Endodermal cell (in vitro differentiated cells): ENCODE data around the gene USP4. TPM values are rescaled to one million over a fixed set of nuclear protein-coding genes. Genes with fewer than 3 reads are reported as not detected.

ENCODE experiments used
- DNase-seq: peaks from one replicate; pipeline ENCODE4 v3.0.0-alpha.2; 2017
- H3K27ac ChIP-seq: 2 replicates; pipeline ENCODE4 v1.5.1; 2013; ENCODE audit warnings: mild to moderate bottlenecking, low read depth, low read length, moderate library complexity
- H3K27me3 ChIP-seq: 2 replicates; pipeline ENCODE4 v1.6.1; 2013; ENCODE audit warnings: mild to moderate bottlenecking, low read length, moderate library complexity; ENCODE audit not compliant: insufficient read depth, control insufficient read depth, poor library complexity, severe bottlenecking
- H3K36me3 ChIP-seq: 2 replicates; pipeline ENCODE4 v1.7.0; 2013; ENCODE audit warnings: mild to moderate bottlenecking, low read length, moderate library complexity; ENCODE audit not compliant: control insufficient read depth, insufficient read depth
- H3K4me1 ChIP-seq: one replicate; pipeline ENCODE4 v1.7.0; 2013; ENCODE audit warnings: low read length; ENCODE audit not compliant: control insufficient read depth, insufficient read depth
- H3K4me3 ChIP-seq: 2 replicates; pipeline ENCODE4 v1.5.1; 2013; ENCODE audit warnings: mild to moderate bottlenecking, low read length, moderate library complexity
- H3K9ac ChIP-seq: 2 replicates; pipeline ENCODE4 v1.6.1; 2013; ENCODE audit warnings: mild to moderate bottlenecking, low read length, moderate library complexity; ENCODE audit not compliant: poor library complexity, severe bottlenecking; ENCODE audit errors: extremely low read depth
- H3K9me3 ChIP-seq: 2 replicates; pipeline ENCODE4 v1.6.1; 2013; ENCODE audit warnings: mild to moderate bottlenecking, low read length, moderate library complexity; ENCODE audit not compliant: control insufficient read depth
- H3K27ac Mint-ChIP-seq: 2 replicates; pipeline ENCODE4 v1.8.0; 2020; ENCODE audit warnings: mixed read lengths
- H3K27me3 Mint-ChIP-seq: 2 replicates; pipeline ENCODE4 v1.8.0; 2021; ENCODE audit warnings: mild to moderate bottlenecking, mixed read lengths; ENCODE audit not compliant: insufficient read depth
- H3K36me3 Mint-ChIP-seq: 2 replicates; pipeline ENCODE4 v1.8.0; 2020; ENCODE audit warnings: low read depth, mixed read lengths
- H3K4me1 Mint-ChIP-seq: 2 replicates; pipeline ENCODE4 v1.8.0; 2020; ENCODE audit warnings: mixed read lengths
- H3K4me3 Mint-ChIP-seq: 2 replicates; pipeline ENCODE4 v1.8.0; 2020; ENCODE audit warnings: mild to moderate bottlenecking, moderate library complexity, mixed read lengths
- H3K9me3 Mint-ChIP-seq: 2 replicates; pipeline ENCODE4 v1.8.0; 2020; ENCODE audit warnings: mild to moderate bottlenecking, mixed read lengths
- WGBS, 2 experiments: methylation state at CpG; one replicate each; pipeline versions ENCODE4 v1.1.5 to v1.1.7; 2013; ENCODE audit warnings: missing lambda C conversion rate in 2 of 2, mixed read lengths in 1 of 2; ENCODE audit not compliant: insufficient coverage in 1 of 2, insufficient read length in 1 of 2; 5-methylcytosine and 5-hydroxymethylcytosine counted together
- total RNA-seq, 2 donors: library from RNA; stranded (reverse); fragmentation: NEBNext Ultra II Directional in 1 of 2; extraction: Animal tissue kit (Norgen Biotek cat#: 25700) in 1 of 2; gene quantifications; 2 replicates in 1 of 2; 3 replicates in 1 of 2; pipeline ENCODE4 v1.2.1, GENCODE V29; 2021
- TF ChIP-seq, protein P1 (sequence below): fragments of 200-600 bp; sonication (generic); conservative IDR thresholded peaks from 2 replicates; pipeline ENCODE4 v1.5.0; 2021; ENCODE audit warnings: antibody characterized with exemption, mild to moderate bottlenecking

USP4 gene
- total RNA-seq, 2 donors from 2014 or later: 48.3 to 48.9 TPM

DNA sequence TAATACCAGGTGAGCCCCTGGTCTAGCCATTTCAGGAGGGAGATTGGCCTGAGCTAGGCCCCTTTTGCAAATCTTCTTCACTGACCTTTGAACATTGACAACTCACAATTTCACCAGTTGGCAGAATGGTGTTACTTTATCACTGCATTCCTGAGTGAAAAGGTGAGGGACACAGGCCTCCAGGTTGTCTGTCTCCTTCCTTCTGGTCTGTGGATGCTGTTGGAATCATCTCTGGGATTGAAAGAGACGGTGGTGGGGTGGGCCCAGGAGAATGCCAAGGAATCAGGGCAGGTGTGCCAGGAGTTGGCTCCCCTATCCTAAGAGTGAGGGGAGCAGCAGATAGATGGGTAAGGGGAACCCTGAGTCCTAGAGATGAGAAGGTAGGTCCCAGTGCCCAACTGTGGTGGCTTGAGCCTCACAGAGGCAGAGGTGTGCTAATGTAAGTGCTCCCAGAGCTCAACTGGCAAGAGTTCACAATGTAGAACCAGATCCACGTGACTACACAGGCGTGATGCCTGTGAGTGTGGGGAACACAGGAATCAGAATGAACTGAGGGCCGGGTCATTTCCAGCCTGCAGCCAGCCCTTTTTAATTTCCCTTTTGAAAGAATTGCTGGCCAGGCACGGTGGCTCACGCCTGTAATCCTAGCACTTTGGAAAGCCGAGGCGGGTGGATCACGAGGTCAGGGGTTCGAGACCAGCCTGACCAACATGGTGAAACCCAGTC, 74.0 kb downstream of the USP4 start:
- no peaks in the 10 kb centered on the region for H3K9me3 ChIP-seq
- no peak overlapping the region for H3K9ac ChIP-seq
- TF ChIP-seq, protein P1, sequence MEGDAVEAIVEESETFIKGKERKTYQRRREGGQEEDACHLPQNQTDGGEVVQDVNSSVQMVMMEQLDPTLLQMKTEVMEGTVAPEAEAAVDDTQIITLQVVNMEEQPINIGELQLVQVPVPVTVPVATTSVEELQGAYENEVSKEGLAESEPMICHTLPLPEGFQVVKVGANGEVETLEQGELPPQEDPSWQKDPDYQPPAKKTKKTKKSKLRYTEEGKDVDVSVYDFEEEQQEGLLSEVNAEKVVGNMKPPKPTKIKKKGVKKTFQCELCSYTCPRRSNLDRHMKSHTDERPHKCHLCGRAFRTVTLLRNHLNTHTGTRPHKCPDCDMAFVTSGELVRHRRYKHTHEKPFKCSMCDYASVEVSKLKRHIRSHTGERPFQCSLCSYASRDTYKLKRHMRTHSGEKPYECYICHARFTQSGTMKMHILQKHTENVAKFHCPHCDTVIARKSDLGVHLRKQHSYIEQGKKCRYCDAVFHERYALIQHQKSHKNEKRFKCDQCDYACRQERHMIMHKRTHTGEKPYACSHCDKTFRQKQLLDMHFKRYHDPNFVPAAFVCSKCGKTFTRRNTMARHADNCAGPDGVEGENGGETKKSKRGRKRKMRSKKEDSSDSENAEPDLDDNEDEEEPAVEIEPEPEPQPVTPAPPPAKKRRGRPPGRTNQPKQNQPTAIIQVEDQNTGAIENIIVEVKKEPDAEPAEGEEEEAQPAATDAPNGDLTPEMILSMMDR: no peak
- Mint-ChIP-seq H3K4me1 (no peaks in the 10 kb centered on the region), H3K27ac (no peak overlapping the region), H3K9me3 (no peaks in the 10 kb centered on the region), H3K27me3 (no peaks in the 10 kb centered on the region), H3K4me3 (no peak overlapping the region), H3K36me3 (peaks cover 2% of the 10 kb centered on the region)
- H3K27me3 ChIP-seq: no peaks in the 10 kb centered on the region
- H3K4me3 ChIP-seq: no peak overlapping the region
- no peak overlapping the region for H3K27ac ChIP-seq
- peaks cover 2% of the 10 kb centered on the region for H3K36me3 ChIP-seq
- no peaks in the 10 kb centered on the region for H3K4me1 ChIP-seq
- no peak for DNase-seq
- 86 to 97% methylated on average over 7 to 10 of the region's 10 CpGs for WGBS, 2 experiments

DNA sequence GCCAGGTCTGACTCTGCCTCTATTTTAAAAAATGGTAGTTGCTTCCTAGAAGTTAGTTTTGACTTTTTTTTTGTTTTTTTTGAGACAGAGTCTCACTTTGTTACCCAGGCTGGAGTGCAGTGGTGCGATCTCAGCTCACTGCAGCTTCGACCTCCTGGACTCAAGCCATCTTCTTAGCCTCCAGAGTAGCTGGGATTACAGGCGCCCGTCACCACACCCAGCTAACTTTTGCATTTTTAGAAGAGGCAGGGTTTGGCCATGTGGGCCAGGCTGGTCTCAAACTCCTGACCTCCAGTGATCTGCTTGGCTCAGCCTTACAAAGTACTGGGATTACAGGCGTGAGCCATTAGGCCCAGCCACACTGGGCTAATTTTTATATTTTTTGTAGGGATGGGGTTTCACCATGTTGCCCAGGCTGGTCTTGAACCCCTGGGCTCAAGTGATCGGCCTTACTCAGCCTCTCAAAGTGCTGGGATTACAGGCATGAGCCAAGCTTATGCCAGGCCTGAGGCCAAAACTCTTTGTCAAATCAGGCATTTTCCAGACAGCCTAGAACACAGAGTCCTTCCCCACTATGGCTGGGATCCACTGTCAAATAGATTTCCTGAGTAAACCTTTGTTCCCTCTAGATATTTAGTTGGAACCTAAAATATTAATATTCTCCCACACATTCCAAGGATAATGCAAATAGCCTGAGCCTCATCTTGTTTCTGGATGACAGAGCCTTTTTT, 76.5 kb downstream of the USP4 start:
- 88 to 96% methylated on average over 5 to 6 of the region's 6 CpGs for WGBS, 2 experiments
- peaks cover 4% of the 10 kb centered on the region for H3K9me3 Mint-ChIP-seq
- no peaks in the 10 kb centered on the region for H3K27me3 Mint-ChIP-seq
- H3K4me1 Mint-ChIP-seq: no peaks in the 10 kb centered on the region
- DNase-seq: no peak
- Histone ChIP-seq H3K36me3 (no peaks in the 10 kb centered on the region), H3K4me3 (no peak overlapping the region), H3K27ac (no peak overlapping the region), H3K4me1 (no peaks in the 10 kb centered on the region), H3K9me3 (no peaks in the 10 kb centered on the region), H3K9ac (no peak overlapping the region), H3K27me3 (no peaks in the 10 kb centered on the region)
- no peaks in the 10 kb centered on the region for H3K36me3 Mint-ChIP-seq
- TF ChIP-seq, protein P1: no peak
- H3K27ac Mint-ChIP-seq: no peak overlapping the region
- no peak overlapping the region for H3K4me3 Mint-ChIP-seq

DNA sequence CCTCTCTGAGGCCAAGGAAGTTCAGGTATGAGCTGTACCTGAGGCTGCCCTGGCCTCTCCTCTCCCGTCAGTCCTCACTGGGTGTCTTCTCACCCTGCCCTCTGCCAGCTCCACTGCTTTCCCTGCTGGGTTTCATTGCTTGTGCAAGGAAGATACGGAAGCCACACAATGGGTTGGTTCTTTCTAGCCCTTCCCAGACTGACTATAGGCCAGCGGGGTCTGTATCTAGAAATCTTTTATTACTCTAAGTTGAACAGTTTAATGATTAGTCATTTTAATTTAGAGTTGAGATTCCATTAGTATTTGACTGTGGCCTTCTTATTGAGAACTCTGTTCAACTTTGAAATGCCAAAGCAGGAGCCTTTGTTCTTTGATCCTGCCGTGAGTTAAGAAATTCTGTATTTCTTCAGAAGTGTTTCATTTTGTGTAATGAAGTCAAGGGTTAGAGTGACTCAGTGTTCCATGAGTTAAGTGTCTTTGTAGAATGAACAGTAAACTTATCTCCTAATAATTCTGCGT, 79.0 kb downstream of the USP4 start:
- no peak for DNase-seq
- 89 to 90% methylated on average over 4 to 5 of the region's 5 CpGs for WGBS, 2 experiments
- H3K27ac Mint-ChIP-seq: no peak overlapping the region

More for the DNA sequence above, 79.0 kb downstream of the USP4 start:
- Mint-ChIP-seq H3K4me3 (no peak overlapping the region), H3K36me3 (no peaks in the 10 kb centered on the region), H3K27me3 (no peaks in the 10 kb centered on the region), H3K9me3 (peaks cover 4% of the 10 kb centered on the region), H3K4me1 (no peaks in the 10 kb centered on the region)
- TF ChIP-seq, protein P1: no peak
- no peak overlapping the region for H3K4me3 ChIP-seq
- no peak overlapping the region for H3K9ac ChIP-seq
- no peaks in the 10 kb centered on the region for H3K27me3 ChIP-seq
- H3K9me3 ChIP-seq: no peaks in the 10 kb centered on the region
- peak overlapping the region; percentile 2 for H3K27ac ChIP-seq
- no peaks in the 10 kb centered on the region for H3K36me3 ChIP-seq
- H3K4me1 ChIP-seq: no peaks in the 10 kb centered on the region
